Right cardiac atrium (tissue), 5 donors: Measurements from ENCODE around the gene ZCCHC10. TPM values are rescaled to one million over a fixed set of nuclear protein-coding genes. Genes with fewer than 3 reads are reported as not detected.
"Not testable (repeated sequence)": the region's sequence is repeated elsewhere in the genome, so short reads cannot be mapped to it uniquely, and the experiment has no call there.

ENCODE experiments used
- ATAC-seq, 2 donors: fragments of 200-7000 bp; cut with Tn5 transposase; one replicate each; pipeline versions ENCODE4 v1.8.0 to v1.9.1; 2020; ENCODE audit warnings: moderate library complexity in 2 of 2, mild to moderate bottlenecking in 1 of 2
- DNase-seq, 3 donors: peaks; one replicate each; pipeline ENCODE4 v3.0.0-alpha.2; 2020
- H3K27ac ChIP-seq: one replicate; pipeline ENCODE4 v1.5.1; 2013; ENCODE audit warnings: mild to moderate bottlenecking, low read length, control low read depth, moderate library complexity
- H3K27me3 ChIP-seq: one replicate; pipeline ENCODE4 v1.6.1; 2013; ENCODE audit not compliant: control insufficient read depth, insufficient read depth
- H3K4me1 ChIP-seq: one replicate; pipeline ENCODE4 v1.6.1; 2013; ENCODE audit warnings: low read length; ENCODE audit not compliant: control insufficient read depth, insufficient read depth
- H3K4me3 ChIP-seq: one replicate; pipeline ENCODE4 v1.5.1; 2013; ENCODE audit warnings: low read length, control low read depth
- H3K9me3 ChIP-seq: one replicate; pipeline ENCODE4 v1.6.1; 2013; ENCODE audit warnings: low read length; ENCODE audit not compliant: control insufficient read depth
- WGBS: extraction: QIAGEN DNeasy Blood & Tissue Kit; methylation state at CpG from one replicate; pipeline ENCODE4 v1.1.7; 2013; 5-methylcytosine and 5-hydroxymethylcytosine counted together
- intact Hi-C, 4 donors: fragments of 100-400 bp; cut with DNase I; formaldehyde crosslinking; loops; one replicate each; pipeline versions ENCODE4 v1.11.0 to v1.14.0; 2022 to 2023
- polyA plus RNA-seq: library from polyadenylated mRNA; stranded (reverse); fragments of 200-250 nt; gene quantifications from one replicate; pipeline ENCODE4 v1.2.3, GENCODE V29; 2013
- total RNA-seq, 4 donors: library from RNA; stranded (reverse); fragmentation: NEBNext Ultra II Directional; extraction: Animal tissue kit (Norgen Biotek cat#: 25700); gene quantifications; one replicate each; pipeline ENCODE4 v1.2.1, GENCODE V29; 2021
- donor health status: healthy with polysubstance abuse.
- donor health status: DM: no; HTN: yes; CAD: no.
- donor health status: DM: no; HTN: no; CAD: no.
- donor health status: DM: no; HTN: yes; CAD: no; lungs with severe emphysema.
- donor health status: DM: yes; HTN: yes; CAD: no.

ZCCHC10 gene
- total and polyA plus RNA-seq, 5 donors, result 13.7 to 18.3 (median 17.3) TPM

GRCh38 chr5:133015466-133015865, 10.9 kb downstream of the ZCCHC10 start:
- H3K4me1 ChIP-seq, result no peaks in the 10 kb centered on the region
- no peak overlapping the region for H3K27ac ChIP-seq
- DNase-seq, result no peak
- WGBS, result 92% methylated on average over 1 of the region's 1 CpG
- intact Hi-C loops, result no loop called here
- H3K27me3 ChIP-seq, result no peaks in the 10 kb centered on the region
- H3K4me3 ChIP-seq, result no peak overlapping the region
- no peak for ATAC-seq
- H3K9me3 ChIP-seq, result no peaks in the 10 kb centered on the region

- H3K27me3 ChIP-seq, H3K9me3 ChIP-seq, H3K27ac ChIP-seq, H3K4me3 ChIP-seq, intact Hi-C loops, DNase-seq, H3K4me1 ChIP-seq, ATAC-seq: not testable (repeated sequence)
- 81% methylated on average over 6 of the region's 6 CpGs for WGBS
These were observed 17.9 kb downstream of the ZCCHC10 start for GRCh38 chr5:133008455-133008854.

DNA sequence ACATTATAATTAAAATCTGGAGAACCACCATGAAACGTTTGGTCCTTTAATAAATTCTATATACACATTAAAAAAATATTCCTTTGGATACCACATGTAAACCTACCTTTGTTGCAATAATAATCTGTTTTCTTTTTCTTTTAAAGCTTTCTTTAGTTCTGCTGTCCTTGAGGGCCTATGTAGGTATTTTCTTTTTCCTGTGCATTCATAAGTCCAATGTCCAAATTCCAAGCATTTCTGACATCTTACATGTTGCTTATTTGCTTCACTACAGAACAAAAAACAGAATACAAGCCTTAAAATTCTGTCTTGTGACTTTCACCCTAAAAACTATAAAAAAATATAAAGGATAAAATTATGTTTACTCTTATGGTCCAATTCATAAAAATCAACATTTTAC, 19.7 kb downstream of the ZCCHC10 start:
- WGBS, result 75% methylated on average over 1 of the region's 1 CpG
- Histone ChIP-seq H3K4me1 (no peaks in the 10 kb centered on the region), H3K4me3 (no peak overlapping the region), H3K9me3 (no peaks in the 10 kb centered on the region), H3K27me3 (no peaks in the 10 kb centered on the region), H3K27ac (no peak overlapping the region)
- intact Hi-C loops, result no loop called here
- no peak for DNase-seq
- ATAC-seq, result no peak

- Histone ChIP-seq H3K27me3 (no peaks in the 10 kb centered on the region), H3K9me3 (no peaks in the 10 kb centered on the region), H3K27ac (no peak overlapping the region), H3K4me3 (no peak overlapping the region), H3K4me1 (no peaks in the 10 kb centered on the region)
- intact Hi-C loops, result no loop called here
- DNase-seq (no peak), ATAC-seq (no peak)
- 35% methylated on average over 2 of the region's 2 CpGs for WGBS
These were observed 27.1 kb downstream of the ZCCHC10 start for GRCh38 chr5:132999246-132999645.

DNA sequence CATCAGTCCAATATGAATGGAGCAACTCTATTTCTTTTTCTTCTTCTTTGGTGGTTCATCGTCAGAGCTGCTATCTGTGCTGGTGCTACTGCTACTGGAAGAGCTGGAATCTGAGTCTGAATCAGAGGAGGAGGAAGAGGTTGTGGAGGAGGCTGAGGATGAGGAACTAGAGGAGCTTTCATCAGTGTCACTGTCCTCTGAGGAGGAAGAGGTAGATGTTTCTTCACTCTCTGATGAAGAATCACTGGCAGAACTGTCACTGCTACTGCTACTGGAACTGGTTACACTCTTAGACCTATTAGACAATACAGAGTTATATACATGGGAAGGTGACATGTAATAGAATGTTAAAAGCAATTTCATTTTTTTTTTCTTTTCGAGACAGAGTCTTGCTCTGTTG, 27.8 kb downstream of the ZCCHC10 start:
- H3K27ac ChIP-seq, result no peak overlapping the region

GRCh38 chr5:132996307-132996706, 30.0 kb downstream of the ZCCHC10 start:
- Histone ChIP-seq H3K27ac (no peak overlapping the region), H3K27me3 (no peaks in the 10 kb centered on the region), H3K9me3 (no peaks in the 10 kb centered on the region), H3K4me1 (no peaks in the 10 kb centered on the region), H3K4me3 (no peak overlapping the region)
- intact Hi-C loops, result no loop called here
- 48% methylated on average over 1 of the region's 1 CpG for WGBS
- ATAC-seq, result no peak
- DNase-seq, result no peak

More for the DNA sequence above, 27.8 kb downstream of the ZCCHC10 start:
- ATAC-seq, result no peak
- Histone ChIP-seq H3K27me3 (no peaks in the 10 kb centered on the region), H3K4me3 (no peak overlapping the region), H3K9me3 (no peaks in the 10 kb centered on the region), H3K4me1 (no peaks in the 10 kb centered on the region)
- WGBS, result 94% methylated on average over 2 of the region's 2 CpGs
- intact Hi-C loops, result no loop called here
- no peak for DNase-seq

GRCh38 chr5:132987531-132988408, 38.6 kb downstream of the ZCCHC10 start:
- DNase-seq (no peak), ATAC-seq (no peak)
- intact Hi-C loops, result no loop called here
- Histone ChIP-seq H3K4me3 (no peak overlapping the region), H3K27ac (no peak overlapping the region), H3K4me1 (no peaks in the 10 kb centered on the region), H3K9me3 (no peaks in the 10 kb centered on the region), H3K27me3 (no peaks in the 10 kb centered on the region)
- 89% methylated on average over 28 of the region's 28 CpGs for WGBS

GRCh38 chr5:132982971-132983370, 43.4 kb downstream of the ZCCHC10 start:
- H3K4me3 ChIP-seq, H3K27ac ChIP-seq, H3K9me3 ChIP-seq, H3K4me1 ChIP-seq, H3K27me3 ChIP-seq, intact Hi-C loops, ATAC-seq: not testable (repeated sequence)
- peak in 1 of 3 donors; percentile 49 for DNase-seq
- 92% methylated on average over 24 of the region's 30 CpGs for WGBS

GRCh38 chr5:132981288-132981687, 45.1 kb downstream of the ZCCHC10 start:
- Histone ChIP-seq H3K4me3 (no peak overlapping the region), H3K27me3 (no peaks in the 10 kb centered on the region), H3K27ac (no peak overlapping the region), H3K4me1 (no peaks in the 10 kb centered on the region), H3K9me3 (no peaks in the 10 kb centered on the region)
- ATAC-seq, result no peak
- intact Hi-C loops, result no loop called here
- DNase-seq, result no peak
- 77% methylated on average over 3 of the region's 3 CpGs for WGBS

- H3K27me3 ChIP-seq, result no peaks in the 10 kb centered on the region
- no peaks in the 10 kb centered on the region for H3K4me1 ChIP-seq
- intact Hi-C loops, result no loop called here
- no peak overlapping the region for H3K4me3 ChIP-seq
- no peak overlapping the region for H3K27ac ChIP-seq
- ATAC-seq (no peak), DNase-seq (no peak)
- H3K9me3 ChIP-seq, result no peaks in the 10 kb centered on the region
- WGBS, result 71% methylated on average over 2 of the region's 2 CpGs
These were observed 46.4 kb downstream of the ZCCHC10 start for GRCh38 chr5:132979976-132980375.

DNA sequence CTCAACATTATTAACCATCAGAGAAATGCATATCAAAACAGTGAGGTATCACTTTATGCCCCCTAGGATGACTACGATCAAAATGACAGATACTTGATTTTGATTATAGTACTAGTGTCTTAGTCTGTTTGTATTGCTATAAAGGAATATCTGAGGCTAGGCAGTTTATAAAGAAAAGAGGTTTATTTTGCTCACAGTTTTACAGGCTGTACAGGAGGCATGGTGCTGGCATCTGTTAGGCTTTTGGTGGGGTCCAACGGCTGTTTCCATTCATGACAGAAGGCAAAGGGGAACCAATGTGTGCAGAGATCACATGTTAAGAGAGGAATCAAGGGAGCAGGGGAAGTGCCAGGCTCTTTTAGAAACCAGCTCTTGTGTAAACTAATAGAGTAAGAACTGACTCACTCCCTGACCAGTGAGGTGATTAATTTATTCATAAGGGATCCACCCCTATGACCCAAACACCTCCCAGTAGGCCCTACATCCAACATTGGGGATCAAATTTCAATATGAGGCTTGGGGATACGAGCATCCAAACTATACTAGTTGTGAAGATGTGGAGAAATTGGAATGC, 46.9 kb downstream of the ZCCHC10 start:
- Histone ChIP-seq H3K27me3 (no peaks in the 10 kb centered on the region), H3K4me1 (no peaks in the 10 kb centered on the region), H3K4me3 (no peak overlapping the region), H3K27ac (no peak overlapping the region), H3K9me3 (no peaks in the 10 kb centered on the region)
- no peak for DNase-seq
- 78% methylated on average over 3 of the region's 3 CpGs for WGBS
- intact Hi-C loops, result no loop called here
- ATAC-seq, result no peak
